HT-29 (cell line): ENCODE results near the gene ROCK2. TPM values are rescaled to one million over a fixed set of nuclear protein-coding genes. Genes with fewer than 3 reads are reported as not detected.
"Not testable (repeated sequence)": the region's sequence is repeated elsewhere in the genome, so short reads cannot be mapped to it uniquely, and the experiment has no call there.

Experiments used
- DNase-seq: peaks from one replicate; pipeline ENCODE4 v3.0.0-alpha.2; 2015; ENCODE audit warnings: low spot score
- total RNA-seq: library from RNA; depleted of rRNA; stranded (reverse); fragments of >200 nt; shearing (Covaris generic); gene quantifications from 2 replicates; pipeline ENCODE4 v1.2.3, GENCODE V29; 2014

Gene ROCK2
- total RNA-seq, 1 experiment from 2014 or later = 39.4 TPM

GRCh38 chr2:11236335-11236734 is 108.1 kb downstream of the ROCK2 start:
- no peak for DNase-seq

GRCh38 chr2:11235583-11235982 is 108.9 kb downstream of the ROCK2 start:
- DNase-seq = no peak

GRCh38 chr2:11234309-11234708 is 110.1 kb downstream of the ROCK2 start:
- peak; percentile 44 for DNase-seq

GRCh38 chr2:11231193-11231592 is 113.2 kb downstream of the ROCK2 start:
- not testable (repeated sequence) for DNase-seq

GRCh38 chr2:11228692-11229091 is 115.7 kb downstream of the ROCK2 start:
- DNase-seq = no peak

GRCh38 chr2:11227595-11227994 is 116.8 kb downstream of the ROCK2 start:
- no peak for DNase-seq

- no peak for DNase-seq
These were observed 119.5 kb downstream of the ROCK2 start for GRCh38 chr2:11224887-11225286.

- no peak for DNase-seq
These were observed 121.6 kb downstream of the ROCK2 start for GRCh38 chr2:11222845-11223244.

GRCh38 chr2:11220445-11220844 is 124.0 kb downstream of the ROCK2 start:
- DNase-seq = no peak

- no peak for DNase-seq
These were observed 129.0 kb downstream of the ROCK2 start for GRCh38 chr2:11215407-11215806.

- DNase-seq = no peak
These were observed 129.7 kb downstream of the ROCK2 start for GRCh38 chr2:11214770-11215169.

- no peak for DNase-seq
These were observed 130.5 kb downstream of the ROCK2 start for GRCh38 chr2:11213975-11214374.

- DNase-seq = no peak
These were observed 131.3 kb downstream of the ROCK2 start for GRCh38 chr2:11213090-11213638.

GRCh38 chr2:11212645-11213044 is 131.8 kb downstream of the ROCK2 start:
- no peak for DNase-seq

GRCh38 chr2:11208083-11208482 is 136.4 kb downstream of the ROCK2 start:
- DNase-seq = no peak

- peak; percentile 39 for DNase-seq
These were observed 141.0 kb downstream of the ROCK2 start for GRCh38 chr2:11203480-11203879.

GRCh38 chr2:11201969-11202368 is 142.5 kb downstream of the ROCK2 start:
- DNase-seq = no peak

GRCh38 chr2:11200651-11201050 is 143.8 kb downstream of the ROCK2 start:
- no peak for DNase-seq

- no peak for DNase-seq
These were observed 148.2 kb downstream of the ROCK2 start for GRCh38 chr2:11196246-11196645.

GRCh38 chr2:11187731-11188130 is 156.7 kb downstream of the ROCK2 start:
- DNase-seq = no peak

- DNase-seq = no peak
These were observed 157.3 kb downstream of the ROCK2 start for GRCh38 chr2:11187083-11187619.

GRCh38 chr2:11186145-11186544 is 158.3 kb downstream of the ROCK2 start:
- no peak for DNase-seq

GRCh38 chr2:11182951-11183350 is 161.5 kb downstream of the ROCK2 start:
- no peak for DNase-seq

- no peak for DNase-seq
These were observed 163.8 kb downstream of the ROCK2 start for GRCh38 chr2:11180653-11181052.
